Measurements from ENCODE around the gene HDX.

DNA sequence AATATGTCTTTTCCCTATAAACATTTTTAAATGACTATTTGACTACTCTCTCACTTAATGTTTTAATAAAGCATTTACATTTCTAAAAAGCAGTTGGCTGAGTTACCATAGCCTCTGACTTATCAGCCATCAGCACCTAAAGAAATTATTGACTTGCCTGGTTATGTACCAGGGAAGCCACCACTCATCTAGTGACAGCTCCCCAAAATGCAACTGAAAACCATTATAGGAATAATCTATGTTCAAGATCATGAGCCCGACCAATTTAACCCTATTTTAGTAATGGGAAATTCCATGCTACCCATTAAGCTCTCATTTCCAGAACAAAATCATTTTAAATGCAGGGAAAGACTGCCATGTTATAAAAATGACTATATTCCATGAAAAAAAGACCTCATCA lies 34.4 kb downstream of the HDX start:
- TF ChIP-seq EZH2 (IDR thresholded peaks at IDR 0.05; ENCODE audit: low read length, missing control alignments): no peak
- TF ChIP-seq, protein P1, sequence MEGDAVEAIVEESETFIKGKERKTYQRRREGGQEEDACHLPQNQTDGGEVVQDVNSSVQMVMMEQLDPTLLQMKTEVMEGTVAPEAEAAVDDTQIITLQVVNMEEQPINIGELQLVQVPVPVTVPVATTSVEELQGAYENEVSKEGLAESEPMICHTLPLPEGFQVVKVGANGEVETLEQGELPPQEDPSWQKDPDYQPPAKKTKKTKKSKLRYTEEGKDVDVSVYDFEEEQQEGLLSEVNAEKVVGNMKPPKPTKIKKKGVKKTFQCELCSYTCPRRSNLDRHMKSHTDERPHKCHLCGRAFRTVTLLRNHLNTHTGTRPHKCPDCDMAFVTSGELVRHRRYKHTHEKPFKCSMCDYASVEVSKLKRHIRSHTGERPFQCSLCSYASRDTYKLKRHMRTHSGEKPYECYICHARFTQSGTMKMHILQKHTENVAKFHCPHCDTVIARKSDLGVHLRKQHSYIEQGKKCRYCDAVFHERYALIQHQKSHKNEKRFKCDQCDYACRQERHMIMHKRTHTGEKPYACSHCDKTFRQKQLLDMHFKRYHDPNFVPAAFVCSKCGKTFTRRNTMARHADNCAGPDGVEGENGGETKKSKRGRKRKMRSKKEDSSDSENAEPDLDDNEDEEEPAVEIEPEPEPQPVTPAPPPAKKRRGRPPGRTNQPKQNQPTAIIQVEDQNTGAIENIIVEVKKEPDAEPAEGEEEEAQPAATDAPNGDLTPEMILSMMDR (conservative IDR thresholded peaks at IDR 0.05 in 1 of 2, IDR thresholded peaks at IDR 0.05 in 1 of 2; ENCODE audit: low read depth in 1 of 2, low read length in 2 of 2): no peak
